Activated effector memory CD4-positive, alpha-beta T cell treated with anti-CD3 and anti-CD28 coated beads, Interleukin-2, amount 50 U/mL, for 16 hours (primary cell): Measurements from ENCODE around the gene STK32C.

Experiments used
- DNase-seq: peaks from one replicate; pipeline ENCODE4 v3.0.0-alpha.2; 2020

Gene STK32C

DNA sequence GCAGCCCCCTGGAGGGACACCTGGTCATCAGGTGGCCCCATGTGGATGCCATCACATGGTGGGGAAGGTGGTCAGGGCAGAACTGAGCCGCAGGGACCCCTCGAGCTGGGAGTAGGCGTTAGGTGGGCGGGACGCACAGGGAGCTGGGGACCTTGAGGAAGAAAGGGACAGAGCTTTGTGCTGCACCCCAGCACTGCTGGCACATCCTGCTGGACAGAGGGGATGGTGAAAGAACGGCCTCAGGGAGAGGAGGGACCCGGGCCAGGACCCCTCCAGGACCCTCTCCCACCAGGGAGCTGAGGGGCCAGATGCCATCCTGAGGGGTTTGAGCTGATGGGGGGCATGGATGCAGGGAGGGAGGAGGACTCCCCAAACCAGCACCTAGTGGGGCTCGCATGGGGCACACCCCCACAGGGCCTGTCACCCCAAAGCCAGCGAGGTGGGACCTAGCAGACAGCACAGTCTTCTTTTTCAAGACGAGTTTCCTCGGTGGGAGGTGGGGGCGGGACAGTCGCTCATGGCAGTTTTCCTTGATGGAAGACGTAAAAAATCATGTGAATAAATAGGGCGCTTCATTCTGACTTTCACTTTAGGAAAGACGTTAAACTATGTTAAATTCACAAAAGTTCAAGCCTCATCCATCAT is 43.3 kb downstream of the STK32C start:
- no peak for DNase-seq

DNA sequence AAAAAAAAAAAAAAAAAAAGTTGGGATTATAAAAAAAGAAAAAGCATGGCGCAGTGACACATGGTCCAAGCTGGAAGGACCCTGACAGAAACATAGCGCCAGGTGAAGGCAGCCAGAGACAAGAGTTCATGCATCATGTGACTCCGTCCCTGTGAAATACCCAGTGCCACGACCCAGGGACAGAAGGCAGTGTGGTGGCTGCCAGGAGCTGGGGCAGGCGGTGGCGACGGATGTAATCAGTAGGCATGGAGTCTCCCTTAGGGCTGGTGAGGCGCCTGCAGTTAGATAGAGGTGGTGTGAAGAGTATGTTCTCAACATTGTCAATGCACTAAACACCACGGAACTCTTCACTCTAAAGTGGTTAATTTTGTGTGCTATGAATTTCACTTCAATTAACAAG is 43.9 kb downstream of the STK32C start:
- no peak for DNase-seq

DNA sequence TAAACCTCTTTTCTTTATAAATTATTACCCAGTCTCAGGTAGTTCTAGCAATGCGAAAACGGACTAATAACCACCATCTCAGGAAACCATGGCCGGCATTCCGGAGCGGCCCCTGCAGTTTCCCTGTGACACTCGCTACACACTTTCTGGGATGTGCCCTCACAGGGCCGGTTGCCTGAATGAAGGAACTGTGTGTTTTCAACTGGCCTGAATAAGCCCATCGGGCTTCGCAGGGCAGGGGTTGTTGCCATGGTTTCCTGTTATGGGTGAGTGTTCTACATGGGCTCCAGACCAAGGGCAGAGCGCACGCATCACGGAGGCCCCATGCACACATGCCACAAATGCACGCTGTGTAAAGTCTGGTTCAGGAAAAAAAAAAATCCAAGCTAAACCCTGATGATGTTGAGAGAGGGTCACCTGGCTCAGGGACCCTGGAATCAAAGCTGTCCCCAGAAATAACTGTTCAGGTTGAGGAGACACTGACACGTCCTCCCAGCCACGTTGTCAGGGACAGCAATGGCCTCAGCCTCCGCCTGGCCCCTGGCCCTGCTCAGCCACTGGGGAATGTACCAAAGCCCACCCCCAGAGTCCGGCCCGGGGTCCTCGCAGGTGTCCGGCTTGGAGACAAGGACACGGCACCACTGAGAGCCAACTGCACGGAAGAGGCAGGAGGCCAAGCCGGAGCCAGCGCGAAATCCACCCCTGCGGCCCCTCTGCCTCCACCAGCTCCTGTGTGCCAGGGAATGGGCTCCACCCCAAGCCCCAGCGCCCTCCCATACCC is 47.9 kb downstream of the STK32C start:
- no peak for DNase-seq

DNA sequence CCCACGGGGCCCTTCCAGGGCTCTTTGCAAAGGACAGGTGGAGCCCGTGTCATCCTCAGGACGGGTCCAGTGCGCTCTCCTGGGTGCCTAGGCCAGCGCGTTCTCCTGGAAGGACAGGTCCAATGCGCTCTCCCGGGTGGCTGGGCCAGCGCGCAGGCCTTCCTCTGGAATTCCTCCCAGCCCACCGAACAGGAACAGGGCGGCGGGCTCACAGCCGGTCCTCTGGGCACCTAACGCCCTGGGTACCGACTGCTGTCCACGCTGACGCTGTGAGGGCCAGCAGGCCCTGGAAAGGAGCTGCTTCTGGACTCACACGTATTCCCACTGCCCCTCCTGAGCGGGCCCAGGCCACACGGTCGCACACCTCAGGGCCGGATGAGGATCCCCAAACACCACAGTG is 49.3 kb downstream of the STK32C start:
- no peak for DNase-seq

DNA sequence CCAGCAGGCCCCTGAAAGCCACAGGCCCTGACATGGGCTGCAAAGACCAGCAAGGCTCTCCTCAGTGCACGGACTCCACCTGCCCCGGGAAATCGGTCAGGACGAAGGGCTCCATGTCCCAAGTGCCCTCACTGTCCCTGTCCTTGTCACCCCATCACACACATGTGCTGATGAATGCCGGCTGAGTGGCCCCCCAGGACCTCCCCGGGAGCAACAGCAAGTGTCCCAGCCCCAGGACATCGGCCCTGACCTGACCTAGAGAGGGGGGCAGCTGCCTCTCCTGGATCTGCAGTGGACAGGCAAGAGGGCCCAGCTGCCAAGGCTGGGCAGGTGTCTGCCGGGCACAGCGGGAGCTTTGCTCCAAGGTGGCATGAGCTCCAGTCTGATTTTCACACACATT is 49.8 kb downstream of the STK32C start:
- no peak for DNase-seq

DNA sequence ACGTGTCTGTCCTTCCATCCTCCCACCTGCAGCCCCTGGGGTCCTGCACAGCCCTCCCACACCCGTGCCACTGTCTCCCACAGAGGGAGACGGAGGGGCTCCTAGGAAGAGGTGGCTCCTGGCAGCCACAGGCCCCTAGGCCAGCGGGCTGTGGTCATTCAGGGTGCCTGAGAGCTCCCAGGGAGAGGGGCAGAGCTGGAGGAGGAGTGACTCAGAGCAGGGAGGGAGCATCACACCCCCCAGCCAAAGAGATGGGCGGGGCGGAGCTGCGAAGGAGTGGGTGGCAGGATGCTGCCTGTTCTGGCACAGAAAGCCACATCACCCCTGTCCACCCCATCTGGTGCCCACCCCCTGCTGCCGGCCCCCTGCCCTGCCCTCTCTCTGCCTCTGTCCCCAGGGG is 50.5 kb downstream of the STK32C start:
- peak; percentile 73 for DNase-seq

DNA sequence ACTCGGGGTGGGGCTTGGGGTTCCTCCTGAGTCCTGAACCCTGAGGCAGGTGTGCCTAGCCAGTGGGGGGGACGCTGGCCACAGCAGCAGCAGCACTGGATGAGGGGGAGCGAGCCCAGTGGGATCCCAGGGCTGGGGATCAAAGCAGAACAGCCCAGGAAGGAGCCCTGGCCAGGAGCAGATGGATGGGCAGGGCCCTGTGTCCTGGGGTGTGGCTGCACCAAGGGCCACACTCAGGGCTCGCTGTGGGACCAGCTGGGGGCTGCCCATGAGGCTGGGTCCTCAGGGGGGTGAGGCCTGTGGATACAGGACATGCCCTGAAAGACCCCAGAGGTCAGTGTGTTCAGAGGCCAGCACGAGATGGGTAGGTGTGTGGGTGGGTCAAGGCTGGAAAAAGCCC is 50.9 kb downstream of the STK32C start:
- no peak for DNase-seq

DNA sequence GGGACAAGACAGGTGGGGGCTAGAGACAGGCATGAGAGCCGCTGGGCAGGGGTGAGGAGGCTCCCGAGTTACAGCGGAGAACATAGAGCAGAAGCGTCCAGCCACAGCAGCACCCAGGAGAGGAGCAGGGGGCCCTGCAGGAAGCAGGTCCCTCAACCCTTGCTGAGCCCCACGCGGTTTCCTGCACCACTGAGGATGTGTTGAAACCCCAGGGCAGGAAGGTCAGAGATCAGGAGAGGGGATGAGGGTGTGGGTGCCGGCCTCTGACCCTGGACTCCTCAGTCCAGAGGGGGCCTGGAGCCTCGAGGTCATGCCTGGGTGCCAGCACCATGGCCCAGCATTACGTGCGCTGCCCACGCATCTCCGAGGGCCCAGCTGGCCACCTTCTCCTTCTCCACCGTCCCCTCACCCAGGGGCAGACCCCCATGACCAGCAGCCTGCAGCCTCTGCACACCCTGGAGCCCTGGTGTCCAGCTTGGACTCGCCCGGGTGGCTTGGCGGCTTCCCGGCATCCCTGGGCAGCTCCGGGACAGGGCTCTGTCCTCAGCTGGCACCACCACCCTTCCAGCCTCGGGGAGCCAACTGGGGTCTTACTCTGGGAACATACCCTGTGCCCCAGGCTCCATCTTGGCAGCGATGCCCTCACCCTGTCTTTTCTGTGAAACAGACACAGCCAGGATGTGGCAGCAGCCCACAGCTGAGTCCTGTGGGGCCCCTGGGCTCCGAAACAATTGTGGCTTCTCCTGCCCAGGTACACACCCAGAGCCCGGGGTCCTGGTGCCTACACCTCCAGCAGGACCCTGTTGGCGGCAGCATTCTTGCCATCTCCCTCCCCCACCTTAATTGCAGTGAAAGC is 52.0 kb downstream of the STK32C start:
- no peak for DNase-seq

DNA sequence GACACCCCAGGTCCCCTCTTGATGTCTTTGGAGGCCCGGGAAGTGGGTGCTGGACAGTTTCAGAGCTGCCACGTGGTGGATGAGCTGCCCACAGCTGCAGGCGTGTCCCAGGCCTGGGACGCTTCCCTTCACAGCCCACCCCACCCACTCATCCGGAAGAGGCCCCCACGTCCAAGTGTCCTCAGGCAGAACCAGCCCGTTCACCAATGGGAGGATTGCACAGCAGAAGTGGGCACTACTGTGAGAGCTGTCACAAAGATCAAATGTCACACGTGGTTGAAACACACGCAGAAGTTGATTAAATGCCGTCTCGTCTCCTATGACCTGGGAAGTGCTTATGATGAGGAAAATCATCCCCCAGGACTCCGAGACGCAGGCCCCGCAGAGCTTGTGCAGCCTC is 52.9 kb downstream of the STK32C start:
- DNase-seq, result no peak

DNA sequence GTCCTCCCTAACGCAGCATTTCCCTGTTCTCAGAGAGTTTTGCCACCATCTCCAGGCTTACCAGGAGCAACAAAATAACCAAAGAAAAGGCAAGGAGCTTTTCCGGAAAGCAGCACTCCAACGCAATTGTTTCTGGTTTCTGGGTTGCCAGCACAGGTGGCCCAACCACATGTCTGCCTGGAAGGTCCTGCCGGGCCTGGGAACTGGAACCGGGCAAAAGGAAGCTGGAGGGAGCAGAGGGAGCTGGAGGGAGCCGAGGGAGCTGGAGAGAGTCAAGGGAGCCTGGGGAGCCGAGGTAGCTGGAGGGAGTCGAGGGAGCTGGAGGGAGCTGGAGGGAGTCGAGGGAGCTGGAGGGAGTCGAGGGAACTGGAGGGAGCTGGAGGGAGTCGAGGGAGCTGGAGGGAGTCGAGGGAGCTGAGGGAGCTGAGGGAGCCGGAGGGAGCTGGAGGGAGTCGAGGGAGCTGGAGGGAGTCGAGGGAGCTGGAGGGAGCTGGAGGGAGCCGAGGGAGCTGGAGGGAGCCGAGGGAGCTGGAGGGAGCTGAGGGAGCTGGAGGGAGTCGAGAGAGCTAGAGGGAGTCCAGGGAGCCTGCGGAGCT is 54.6 kb downstream of the STK32C start:
- no peak for DNase-seq

DNA sequence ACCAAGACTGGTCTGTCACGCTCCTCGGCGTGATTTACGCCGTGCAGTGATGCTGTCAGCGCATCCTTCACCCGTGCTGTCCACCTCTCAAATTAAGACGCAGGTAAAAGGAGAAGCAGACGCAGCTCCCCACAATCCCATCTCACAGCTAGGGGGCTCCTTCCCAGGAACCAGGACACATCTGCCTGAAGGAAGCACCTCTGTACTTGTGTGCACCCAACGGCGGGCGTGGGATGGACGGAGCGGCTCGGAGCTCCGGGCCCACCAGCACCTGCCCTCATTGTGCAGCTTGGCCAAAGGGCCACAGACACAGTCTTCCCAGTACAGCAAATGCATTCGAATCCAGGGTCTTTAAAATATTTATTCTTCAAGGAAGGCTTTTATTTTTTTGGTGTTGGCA is 55.3 kb downstream of the STK32C start:
- DNase-seq, result no peak

DNA sequence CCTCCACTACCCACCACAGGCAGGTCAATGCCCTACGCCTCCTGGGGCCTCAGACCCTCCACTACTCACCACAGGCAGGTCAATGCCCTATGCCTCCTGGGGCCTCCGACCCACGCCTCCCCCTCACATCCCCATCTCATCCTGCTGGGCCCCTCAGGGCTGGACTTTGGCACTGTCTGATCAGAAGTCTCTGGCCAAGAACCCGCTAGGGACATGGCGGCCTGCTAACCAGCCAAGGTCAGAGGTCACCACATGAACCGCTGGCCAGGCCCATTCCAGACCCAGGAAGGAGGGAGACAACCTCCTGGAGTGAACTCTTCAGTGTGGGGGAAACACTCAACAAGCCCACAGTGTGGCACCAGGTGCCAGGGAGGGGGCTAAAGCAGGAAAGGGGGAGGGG is 55.8 kb downstream of the STK32C start:
- DNase-seq, result no peak

DNA sequence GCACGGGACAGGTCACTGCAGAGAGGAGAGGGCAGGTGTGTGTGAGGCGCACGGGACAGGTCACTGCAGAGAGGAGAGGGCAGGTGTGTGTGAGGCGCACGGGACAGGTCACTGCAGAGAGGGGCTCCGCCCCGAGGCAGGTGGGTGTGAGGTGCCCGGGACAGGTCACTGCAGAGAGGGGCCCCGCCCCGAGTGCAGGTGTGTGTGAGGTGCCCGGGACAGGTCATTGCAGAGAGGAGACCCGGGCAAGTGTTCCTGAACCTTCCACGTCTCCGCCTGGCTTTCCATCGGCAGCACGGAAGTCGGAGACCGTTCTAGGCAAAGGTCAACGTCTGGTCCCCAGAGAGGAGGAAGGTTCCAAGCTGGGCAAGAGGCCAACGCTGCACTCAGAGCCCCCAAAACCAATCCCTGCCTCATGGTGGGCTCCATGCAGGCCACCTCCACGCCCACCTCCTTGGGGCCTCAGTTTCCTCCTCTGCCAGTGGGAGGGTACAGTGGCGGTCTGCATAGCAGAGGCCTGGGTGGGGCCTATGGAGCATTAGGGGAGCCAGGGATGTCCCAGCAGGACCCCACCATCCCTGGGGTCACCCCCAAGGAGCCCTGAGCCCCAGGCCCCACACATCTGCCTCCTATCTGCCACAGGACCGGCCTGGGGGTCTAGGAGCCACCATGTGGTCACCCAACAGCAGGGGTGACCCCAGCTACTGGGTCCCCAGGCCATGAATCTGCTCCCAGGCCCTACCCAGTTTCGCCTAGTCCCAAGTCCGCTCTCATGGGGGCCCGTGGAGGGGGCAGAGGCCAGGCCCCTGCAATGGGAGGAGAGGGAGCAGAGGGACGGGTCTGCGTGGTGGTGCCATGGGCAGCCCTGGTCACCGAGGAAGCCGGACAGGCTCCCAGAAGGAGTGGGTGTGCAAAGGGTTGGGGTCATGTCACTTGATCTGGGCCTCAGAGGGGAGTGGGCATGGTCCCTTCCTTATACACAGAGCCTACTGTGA is 57.0 kb downstream of the STK32C start:
- no peak for DNase-seq

DNA sequence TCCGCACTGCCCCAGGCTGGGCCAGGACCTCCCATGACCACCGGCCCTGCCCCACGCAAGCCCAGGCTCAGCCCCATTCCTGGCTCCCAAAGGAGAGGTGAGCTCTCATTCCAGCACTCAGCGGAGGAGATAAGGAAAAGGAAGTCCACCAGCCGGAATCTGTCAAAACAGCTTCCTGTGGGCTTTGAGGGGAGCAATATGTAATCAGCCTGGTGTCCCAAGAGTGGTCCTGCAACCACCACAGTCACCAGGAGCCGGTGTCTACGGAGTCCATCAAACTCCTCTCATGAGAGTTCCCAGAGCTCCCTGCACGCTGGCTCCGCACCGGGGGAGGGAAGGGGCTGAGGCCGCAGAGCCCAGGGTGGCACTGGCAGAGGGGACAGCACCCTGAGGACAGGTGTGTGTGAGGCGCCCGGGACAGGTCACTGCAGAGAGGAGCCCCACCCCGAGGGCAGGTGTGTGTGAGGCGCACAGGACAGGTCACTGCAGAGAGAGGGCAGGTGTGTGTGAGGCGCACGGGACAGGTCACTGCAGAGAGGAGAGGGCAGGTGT is 57.9 kb downstream of the STK32C start:
- no peak for DNase-seq

DNA sequence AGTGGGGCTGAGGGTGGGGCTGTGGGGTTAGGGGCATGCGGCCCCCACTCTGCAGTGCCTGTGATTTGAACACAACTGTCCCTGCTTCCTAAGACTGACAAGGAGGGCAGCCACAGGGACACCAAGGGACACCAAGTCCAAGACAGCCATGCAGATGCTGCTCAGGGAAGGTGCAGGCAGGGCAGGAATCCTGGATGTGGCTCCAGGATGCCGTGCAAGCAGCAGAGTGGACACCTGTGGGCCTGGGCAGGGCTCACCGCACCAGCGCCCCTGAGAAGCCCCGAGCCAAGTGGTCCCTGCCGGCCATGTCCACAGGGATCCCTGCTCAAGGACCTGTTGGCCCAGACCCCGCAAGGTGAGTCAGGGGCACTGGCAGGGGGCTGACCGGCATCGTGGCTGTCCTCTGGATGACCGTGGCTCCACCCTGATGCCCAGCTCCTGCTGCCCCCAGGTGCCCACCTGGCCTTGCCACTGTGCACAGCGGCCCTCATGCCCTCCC is 58.5 kb downstream of the STK32C start:
- DNase-seq, result no peak

DNA sequence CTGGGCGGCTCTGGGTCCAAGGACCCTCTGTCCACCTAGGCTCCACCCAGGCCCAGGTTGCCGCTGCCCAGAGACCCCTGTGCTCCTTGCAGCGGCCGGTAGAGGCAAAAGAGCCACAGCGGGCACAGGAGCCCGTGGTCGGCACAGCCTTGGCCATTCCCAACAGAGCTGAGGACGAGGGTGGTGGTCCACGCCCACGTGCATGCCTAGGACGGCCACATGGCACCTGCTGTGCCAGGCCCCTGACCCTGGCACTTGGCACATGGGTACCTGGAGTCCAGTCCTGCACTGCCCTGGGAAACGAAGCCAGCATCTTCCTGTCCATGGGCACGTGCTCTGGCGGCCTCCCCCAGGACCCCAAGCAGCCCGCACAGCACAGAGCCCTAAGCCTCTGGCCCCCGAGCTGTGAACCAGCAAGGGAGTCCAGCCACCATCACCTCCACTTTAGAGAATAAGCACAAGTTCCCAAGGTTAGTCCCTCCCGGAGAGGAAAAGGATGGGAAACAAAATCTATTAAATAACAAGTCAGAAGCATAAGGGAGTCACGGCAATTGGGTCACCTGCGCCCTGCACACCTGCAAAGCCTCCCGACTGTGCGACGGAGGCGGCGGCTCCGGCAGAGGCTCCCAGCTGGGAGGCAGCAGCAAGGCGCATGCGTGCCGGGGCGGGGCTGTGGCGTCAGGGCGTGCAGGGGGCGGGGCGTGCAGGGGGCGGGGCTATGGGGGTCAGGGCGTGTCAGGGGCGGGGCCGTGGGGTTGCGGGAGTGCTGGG is 59.1 kb downstream of the STK32C start:
- peak; percentile 87 for DNase-seq

DNA sequence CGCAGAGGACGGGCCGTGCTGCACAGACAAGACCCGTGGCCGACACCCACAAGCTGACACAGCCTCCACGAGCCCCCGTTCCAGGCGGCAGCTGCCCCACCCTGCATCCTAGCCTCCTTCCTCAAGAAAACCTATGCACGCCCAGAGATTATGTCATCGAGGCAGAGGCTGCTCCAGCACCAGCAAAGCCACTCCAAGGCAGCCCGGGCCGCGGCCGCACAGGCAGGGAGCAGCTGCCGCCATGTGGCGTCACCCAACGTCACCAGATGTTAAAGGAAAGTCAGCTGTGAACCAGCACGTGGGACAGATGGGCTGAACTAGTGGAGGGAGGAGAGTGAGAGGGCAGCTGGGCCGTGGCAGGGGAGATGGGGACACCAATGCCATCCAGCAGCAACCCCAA is 59.8 kb downstream of the STK32C start:
- DNase-seq, result no peak

DNA sequence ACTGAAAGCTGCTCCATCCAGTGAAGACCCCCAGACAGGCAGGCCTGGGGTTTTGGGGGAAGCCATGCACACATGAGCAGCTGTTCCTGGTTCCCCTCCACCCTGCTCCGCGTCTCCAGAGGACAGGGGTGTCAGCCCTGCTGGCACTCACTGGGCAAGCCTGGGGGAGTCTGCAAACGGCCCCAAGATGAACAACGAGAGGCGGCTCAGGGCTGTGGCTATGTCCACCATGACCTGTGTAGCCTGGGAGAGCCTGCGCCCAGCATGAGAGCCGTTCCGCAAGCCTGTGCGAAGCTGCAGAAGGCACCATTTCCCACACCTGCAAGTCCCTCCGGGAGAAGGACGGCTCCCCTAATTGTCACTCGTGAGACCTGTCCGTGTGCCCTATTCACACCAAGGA is 61.5 kb downstream of the STK32C start:
- DNase-seq, result no peak

DNA sequence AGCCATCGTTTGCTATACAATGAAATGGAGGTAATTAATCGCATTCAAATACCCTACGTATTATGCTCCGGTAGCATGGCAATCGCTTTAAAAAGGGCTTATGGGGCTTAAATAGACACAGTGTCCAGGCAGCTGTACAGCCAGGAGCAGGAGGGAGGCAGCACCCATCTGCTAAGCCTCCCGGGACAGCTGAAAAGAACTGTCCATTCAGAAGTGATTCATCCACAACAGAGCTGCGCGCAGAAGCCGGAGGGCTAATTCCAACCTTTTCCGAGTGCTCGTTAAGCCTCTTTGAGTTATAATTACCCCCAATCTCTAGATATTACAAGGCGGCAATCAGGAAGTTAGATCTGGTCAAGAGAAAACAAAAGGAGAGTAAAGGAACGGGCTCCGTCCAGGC is 62.7 kb downstream of the STK32C start:
- DNase-seq, result no peak

DNA sequence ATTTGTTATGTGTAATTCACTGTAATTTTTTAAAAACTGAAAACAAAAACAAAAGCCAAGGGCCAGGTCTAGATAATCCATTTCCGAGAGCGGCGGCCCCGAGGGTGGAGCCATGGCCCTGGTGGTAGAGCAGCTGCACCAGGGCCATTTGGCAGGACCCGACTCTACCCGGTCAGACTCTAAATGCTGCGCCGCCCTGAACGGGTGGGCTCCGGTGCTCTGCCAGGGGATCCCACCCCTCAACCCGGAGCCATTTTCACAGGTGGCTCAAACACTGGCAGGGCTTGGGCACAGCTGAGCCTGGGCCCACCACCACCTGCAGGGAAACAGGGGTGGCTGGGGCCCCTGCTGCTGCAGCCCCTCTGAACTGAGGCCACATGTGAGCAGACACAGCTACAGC is 64.1 kb downstream of the STK32C start:
- no peak for DNase-seq

DNA sequence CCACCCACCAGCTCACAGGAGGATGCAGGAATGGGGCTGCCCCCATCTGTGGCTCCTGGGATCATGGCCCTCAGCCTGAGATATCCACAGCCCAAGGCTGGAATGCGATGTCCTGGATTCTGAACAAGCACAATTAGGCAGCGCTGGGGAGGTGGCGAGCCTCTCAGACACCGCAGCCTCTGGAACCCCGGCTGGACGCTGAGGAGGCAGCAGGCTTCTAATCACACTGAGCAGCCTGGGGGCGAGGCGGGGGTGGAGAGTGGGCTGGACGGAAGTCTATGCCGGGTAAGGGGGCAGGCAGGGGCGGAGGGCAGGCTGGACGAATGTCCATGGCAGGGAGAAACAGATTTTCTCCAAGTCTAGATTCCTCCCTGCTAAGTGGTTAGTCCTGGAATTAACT is 64.6 kb downstream of the STK32C start:
- DNase-seq, result no peak
